ENCODE measurements around the gene RRAS.
A peak's percentile ranks its signal among the peaks of the same experiment; 100 is the strongest.

RRAS gene

GRCh38 chr19:49666120-49666444, 26.1 kb upstream of the RRAS start:
- in situ Hi-C loops (cut with HindIII; ENCODE audit: low sequenced_read_pairs), result no loop called here
- no peak for DNase-seq (ENCODE audit: low read depth, low spot score)
- H3K4me3 ChIP-seq (ENCODE audit: low read depth, low read length), result peak overlapping the region; percentile 82
- TF ChIP-seq CTCF (IDR thresholded peaks at IDR 0.05; ENCODE audit: low read depth, low read length), result peak; percentile 6

GRCh38 chr19:49665351-49666119, 25.6 kb upstream of the RRAS start, which contains the start of the genes BCL2L12 and IRF3:
Gene BCL2L12, plus strand, starts transcription at chr19:49665933. Its CDS starts 760 bp downstream, at chr19:49666693.
Gene IRF3, minus strand, starts transcription at chr19:49665857. Its CDS starts 1,019 bp downstream, at chr19:49664838.
- H3K4me3 ChIP-seq (ENCODE audit: low read depth, low read length), result peak within 1 kb of the TSS; percentile 82
- DNase-seq (ENCODE audit: low read depth, low spot score), result peak; percentile 97
- TF ChIP-seq CTCF (IDR thresholded peaks at IDR 0.05; ENCODE audit: low read depth, low read length), result peak; percentile 1
- in situ Hi-C loops (cut with HindIII; ENCODE audit: low sequenced_read_pairs), result no loop called here

GRCh38 chr19:49665036-49665350, 25.1 kb upstream of the RRAS start:
- in situ Hi-C loops (cut with HindIII; ENCODE audit: low sequenced_read_pairs), result no loop called here
- TF ChIP-seq CTCF (IDR thresholded peaks at IDR 0.05; ENCODE audit: low read depth, low read length), result no peak
- no peak for DNase-seq (ENCODE audit: low read depth, low spot score)
- H3K4me3 ChIP-seq (ENCODE audit: low read depth, low read length), result peak overlapping the region; percentile 82

- peak overlapping the region; percentile 82 for H3K4me3 ChIP-seq (ENCODE audit: low read depth, low read length)
- in situ Hi-C loops (cut with HindIII; ENCODE audit: low sequenced_read_pairs), result no loop called here
- DNase-seq (ENCODE audit: low read depth, low spot score), result peak; percentile 75
- TF ChIP-seq CTCF (IDR thresholded peaks at IDR 0.05; ENCODE audit: low read depth, low read length), result peak; percentile 15
Observed at GRCh38 chr19:49664171-49665035, 24.5 kb upstream of the RRAS start.

- DNase-seq (ENCODE audit: low read depth, low spot score), result no peak
- H3K4me3 ChIP-seq (ENCODE audit: low read depth, low read length), result no peak overlapping the region
- in situ Hi-C loops (cut with HindIII; ENCODE audit: low sequenced_read_pairs), result no loop called here
- no peak for TF ChIP-seq CTCF (IDR thresholded peaks at IDR 0.05; ENCODE audit: low read depth, low read length)
Observed at GRCh38 chr19:49663224-49663623, 23.3 kb upstream of the RRAS start.

GRCh38 chr19:49662011-49662410, 22.1 kb upstream of the RRAS start:
- no peak for TF ChIP-seq CTCF (IDR thresholded peaks at IDR 0.05; ENCODE audit: low read depth, low read length)
- no peak overlapping the region for H3K4me3 ChIP-seq (ENCODE audit: low read depth, low read length)
- in situ Hi-C loops (cut with HindIII; ENCODE audit: low sequenced_read_pairs), result no loop called here
- DNase-seq (ENCODE audit: low read depth, low spot score), result no peak

Measured in astrocyte of the spinal cord (primary cell).